Nephron progenitor cell (in vitro differentiated cells): ENCODE results near the gene SPOCD1.

Experiments used
- DNase-seq: peaks from one replicate; pipeline ENCODE4 v3.0.0; 2021
- H3K27ac Mint-ChIP-seq: 2 replicates; pipeline ENCODE4 v1.8.0; 2021; ENCODE audit warnings: mild to moderate bottlenecking, moderate library complexity, mixed read lengths
- H3K27me3 Mint-ChIP-seq: 2 replicates; pipeline ENCODE4 v1.8.0; 2021; ENCODE audit warnings: mild to moderate bottlenecking, low read depth, mixed read lengths; ENCODE audit not compliant: poor library complexity
- H3K36me3 Mint-ChIP-seq: 2 replicates; pipeline ENCODE4 v1.8.0; 2021; ENCODE audit warnings: low read depth, mixed read lengths
- H3K4me1 Mint-ChIP-seq: 2 replicates; pipeline ENCODE4 v1.8.0; 2021; ENCODE audit warnings: mixed read lengths
- H3K4me3 Mint-ChIP-seq: 2 replicates; pipeline ENCODE4 v1.8.0; 2021; ENCODE audit warnings: mild to moderate bottlenecking, moderate library complexity, mixed read lengths
- H3K9me3 Mint-ChIP-seq: 2 replicates; pipeline ENCODE4 v1.8.0; 2021; ENCODE audit warnings: mild to moderate bottlenecking, moderate library complexity, mixed read lengths
- CTCF ChIP-seq: fragments of 200-600 bp; sonication (generic); IDR thresholded peaks from 2 replicates; pipeline ENCODE4 v1.5.0; 2021; ENCODE audit warnings: antibody characterized with exemption

SPOCD1 gene

DNA sequence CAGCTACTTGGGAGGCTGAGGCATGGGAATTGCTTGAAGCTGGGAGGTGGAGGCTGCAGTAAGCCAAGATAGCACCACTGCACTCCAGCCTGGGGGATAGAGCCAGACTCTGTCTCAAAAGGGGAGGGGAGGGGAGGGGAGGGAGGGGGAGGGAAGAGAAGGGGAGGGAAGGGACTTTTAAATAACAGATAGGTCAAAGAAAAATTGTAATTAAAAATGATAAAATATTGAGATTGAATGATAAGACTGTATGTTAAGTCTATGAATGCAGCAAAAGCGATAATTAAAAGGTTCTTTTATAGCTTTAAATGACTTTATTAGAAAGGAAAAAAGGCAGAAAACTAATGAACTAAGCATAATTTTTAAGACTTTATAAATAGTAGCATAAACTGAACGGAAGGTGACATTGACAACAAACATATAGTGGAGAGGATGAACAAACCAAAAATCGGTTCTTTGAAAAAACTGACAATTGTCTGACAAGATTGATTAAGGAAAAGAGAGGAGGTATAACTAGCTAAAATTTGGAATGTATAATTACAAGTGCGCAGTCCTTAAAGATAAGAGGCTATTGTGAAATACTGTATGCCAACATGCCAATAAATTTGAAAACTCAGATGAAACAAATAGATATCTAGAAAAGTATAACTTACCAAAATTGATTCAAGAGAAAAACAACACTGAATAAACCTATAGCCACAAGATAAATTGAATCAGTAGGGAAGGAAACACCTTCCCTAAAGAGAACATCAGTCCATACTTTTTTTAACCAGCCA is 8.4 kb downstream of the SPOCD1 start:
- no peak overlapping the region for H3K4me3 Mint-ChIP-seq
- peaks cover 5% of the 10 kb centered on the region for H3K4me1 Mint-ChIP-seq
- H3K27ac Mint-ChIP-seq = no peak overlapping the region
- H3K9me3 Mint-ChIP-seq = no peaks in the 10 kb centered on the region
- no peak for DNase-seq
- no peaks in the 10 kb centered on the region for H3K36me3 Mint-ChIP-seq
- TF ChIP-seq CTCF = no peak
- peaks cover 18% of the 10 kb centered on the region for H3K27me3 Mint-ChIP-seq

DNA sequence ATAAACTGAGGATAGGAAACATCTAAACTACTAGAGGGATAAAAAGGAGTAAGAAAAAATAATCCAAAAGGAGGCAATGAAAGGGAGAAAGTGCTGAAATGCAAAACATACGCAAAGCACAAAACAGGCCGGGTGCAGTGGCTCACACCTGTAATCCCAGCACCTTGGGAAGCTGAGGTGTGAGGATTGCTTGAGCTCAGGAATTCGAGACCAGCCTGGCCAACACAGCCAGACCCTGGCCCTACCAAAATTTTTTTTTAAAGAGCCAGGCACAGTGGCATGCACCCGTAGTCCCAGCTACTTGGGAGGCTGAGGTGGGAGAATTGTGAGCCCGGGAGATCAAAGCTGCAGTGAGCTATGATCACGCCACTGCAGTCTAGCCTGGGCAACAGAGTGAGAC is 10.5 kb downstream of the SPOCD1 start:
- H3K27ac Mint-ChIP-seq = no peak overlapping the region
- H3K4me3 Mint-ChIP-seq = no peak overlapping the region
- H3K27me3 Mint-ChIP-seq = peaks cover 15% of the 10 kb centered on the region
- H3K9me3 Mint-ChIP-seq = no peaks in the 10 kb centered on the region
- no peak for TF ChIP-seq CTCF
- no peaks in the 10 kb centered on the region for H3K36me3 Mint-ChIP-seq
- H3K4me1 Mint-ChIP-seq = peaks cover 19% of the 10 kb centered on the region
- no peak for DNase-seq

GRCh38 chr1:31804098-31804497 is 11.7 kb downstream of the SPOCD1 start:
- no peaks in the 10 kb centered on the region for H3K36me3 Mint-ChIP-seq
- H3K4me1 Mint-ChIP-seq = peaks cover 30% of the 10 kb centered on the region
- H3K9me3 Mint-ChIP-seq = no peaks in the 10 kb centered on the region
- H3K27ac Mint-ChIP-seq = no peak overlapping the region
- peaks cover 9% of the 10 kb centered on the region for H3K27me3 Mint-ChIP-seq
- H3K4me3 Mint-ChIP-seq = no peak overlapping the region
- DNase-seq = no peak
- TF ChIP-seq CTCF = no peak

- Mint-ChIP-seq H3K36me3 (no peaks in the 10 kb centered on the region), H3K27me3 (peaks cover 7% of the 10 kb centered on the region), H3K27ac (no peak overlapping the region), H3K9me3 (no peaks in the 10 kb centered on the region), H3K4me1 (peaks cover 35% of the 10 kb centered on the region), H3K4me3 (no peak overlapping the region)
- DNase-seq = no peak
- TF ChIP-seq CTCF = no peak
Observed at GRCh38 chr1:31803610-31804009, 12.2 kb downstream of the SPOCD1 start.

DNA sequence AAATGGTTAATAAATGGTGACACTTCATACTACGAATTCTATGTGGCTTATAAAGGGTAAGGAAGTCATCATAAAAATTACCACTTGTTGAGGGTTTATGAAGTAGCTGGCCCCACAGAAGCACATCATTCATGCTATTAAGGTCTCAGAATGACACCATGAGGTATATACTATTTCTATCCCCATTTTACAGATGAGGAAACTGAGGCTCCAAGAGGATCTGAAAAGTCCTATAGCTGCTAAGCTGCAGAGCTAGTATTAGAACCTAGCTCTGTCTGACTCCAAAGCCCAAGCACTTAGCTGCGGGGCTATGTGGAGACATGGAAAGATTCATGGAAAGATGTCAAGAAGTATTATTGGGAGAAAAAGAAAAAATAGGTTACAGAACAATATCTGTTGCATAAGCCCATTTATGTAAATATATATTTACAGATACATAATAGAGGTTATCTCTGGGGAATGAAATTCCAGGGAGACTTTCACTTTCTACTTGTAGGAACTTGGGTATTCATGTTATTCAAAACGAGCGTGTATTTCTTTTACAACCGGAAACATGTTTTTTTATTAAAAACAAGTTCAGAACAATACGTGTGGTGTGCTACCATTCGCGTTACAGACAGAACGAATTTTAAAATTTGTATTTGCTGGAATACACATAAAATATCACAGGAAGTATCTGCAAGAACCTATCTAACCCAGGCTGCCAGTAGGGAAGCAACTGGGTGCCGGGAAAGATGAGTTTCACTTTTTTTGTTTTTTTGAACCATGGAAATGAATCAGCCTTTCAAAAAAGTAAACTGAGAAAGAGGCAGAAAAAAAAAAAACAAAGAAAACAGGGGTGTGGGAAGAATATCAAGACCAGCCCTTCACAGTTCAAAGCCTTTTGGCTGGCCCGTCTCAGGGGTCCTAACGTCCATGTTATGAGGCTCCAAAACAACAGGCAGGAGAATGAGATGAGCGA is 13.4 kb downstream of the SPOCD1 start:
- peaks cover 13% of the 10 kb centered on the region for H3K27me3 Mint-ChIP-seq
- no peak for DNase-seq
- no peak for TF ChIP-seq CTCF
- H3K9me3 Mint-ChIP-seq = no peaks in the 10 kb centered on the region
- H3K27ac Mint-ChIP-seq = no peak overlapping the region
- no peak overlapping the region for H3K4me3 Mint-ChIP-seq
- H3K4me1 Mint-ChIP-seq = peaks cover 46% of the 10 kb centered on the region
- H3K36me3 Mint-ChIP-seq = no peaks in the 10 kb centered on the region
